GM23248 (cell line): Measurements from ENCODE around the gene ATRX.
"Not testable (repeated sequence)": the region's sequence is repeated elsewhere in the genome, so short reads cannot be mapped to it uniquely, and the experiment has no call there.

Source experiments
- EZH2 ChIP-seq: fragments of 200-600 bp; sonication (generic); IDR thresholded peaks from 2 replicates; pipeline ENCODE4 v1.6.1; 2018; ENCODE audit warnings: antibody characterized with exemption, mild to moderate bottlenecking; ENCODE audit not compliant: insufficient read depth, poor library complexity, severe bottlenecking
- EZH2phosphoT487 ChIP-seq: fragments of 200-600 bp; sonication (generic); IDR thresholded peaks from 2 replicates; pipeline ENCODE4 v1.6.1; 2018; ENCODE audit warnings: antibody characterized with exemption, moderate library complexity, mild to moderate bottlenecking, low read depth; ENCODE audit not compliant: insufficient read depth

GRCh38 chrX:77685683-77686082, 100.3 kb downstream of the ATRX start:
- not testable (repeated sequence) for TF ChIP-seq EZH2, EZH2phosphoT487
